ENCODE results near the gene ACTR6.

DNA sequence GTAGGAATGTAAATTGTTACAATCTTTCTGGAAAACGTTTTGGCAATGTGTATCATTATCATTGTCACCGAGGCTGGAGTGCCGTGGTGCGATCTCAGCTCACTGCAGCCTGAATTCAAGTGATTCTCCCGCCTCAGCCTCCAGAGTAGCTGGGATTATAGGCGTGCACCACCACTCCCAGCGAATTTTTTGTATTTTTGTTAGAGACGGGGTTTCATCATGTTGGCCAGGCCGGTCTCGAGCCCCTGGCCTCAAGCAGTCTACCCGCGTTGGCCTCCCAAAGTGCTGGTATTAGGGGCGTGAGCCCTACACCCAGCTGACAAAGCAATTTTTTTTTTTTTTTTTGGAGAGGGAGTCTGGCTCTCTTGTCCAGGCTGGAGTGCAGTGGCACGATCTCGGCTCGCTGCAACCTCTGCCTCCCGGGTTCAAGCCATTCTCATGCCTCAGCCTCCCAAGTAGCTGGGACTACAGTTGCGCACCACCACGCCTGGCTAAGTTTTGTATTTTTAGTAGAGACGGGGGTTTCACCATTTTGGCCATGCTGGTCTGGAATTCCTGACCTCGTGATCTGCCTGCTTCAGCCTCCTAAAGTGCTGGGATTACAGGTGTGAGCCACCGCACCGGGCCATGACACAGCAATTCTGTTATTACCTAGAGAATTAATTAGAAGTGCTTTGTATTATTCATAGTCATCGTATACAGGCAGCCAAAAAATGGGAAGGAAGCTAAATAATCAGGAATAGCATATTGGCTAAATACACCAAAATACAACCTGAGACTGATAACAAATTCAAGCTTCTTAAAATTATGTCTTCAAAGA, 1.2 kb downstream of the ACTR6 start:
- TF ChIP-seq TCF4 (CRISPR knock-in tag; IDR thresholded peaks at IDR 0.05; ENCODE audit: borderline replicate concordance), result no peak
- TF ChIP-seq ZNF565 (CRISPR knock-in tag; conservative IDR thresholded peaks at IDR 0.05; ENCODE audit: low read depth), result no peak
- TF ChIP-seq, protein P1, sequence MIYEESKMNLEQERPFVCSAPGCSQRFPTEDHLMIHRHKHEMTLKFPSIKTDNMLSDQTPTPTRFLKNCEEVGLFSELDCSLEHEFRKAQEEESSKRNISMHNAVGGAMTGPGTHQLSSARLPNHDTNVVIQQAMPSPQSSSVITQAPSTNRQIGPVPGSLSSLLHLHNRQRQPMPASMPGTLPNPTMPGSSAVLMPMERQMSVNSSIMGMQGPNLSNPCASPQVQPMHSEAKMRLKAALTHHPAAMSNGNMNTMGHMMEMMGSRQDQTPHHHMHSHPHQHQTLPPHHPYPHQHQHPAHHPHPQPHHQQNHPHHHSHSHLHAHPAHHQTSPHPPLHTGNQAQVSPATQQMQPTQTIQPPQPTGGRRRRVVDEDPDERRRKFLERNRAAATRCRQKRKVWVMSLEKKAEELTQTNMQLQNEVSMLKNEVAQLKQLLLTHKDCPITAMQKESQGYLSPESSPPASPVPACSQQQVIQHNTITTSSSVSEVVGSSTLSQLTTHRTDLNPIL (CRISPR knock-in tag; IDR thresholded peaks at IDR 0.05; ENCODE audit: low read depth), result no peak
- no peak for TF ChIP-seq ISL1 (CRISPR knock-in tag; IDR thresholded peaks at IDR 0.05)
- TF ChIP-seq, protein P2, sequence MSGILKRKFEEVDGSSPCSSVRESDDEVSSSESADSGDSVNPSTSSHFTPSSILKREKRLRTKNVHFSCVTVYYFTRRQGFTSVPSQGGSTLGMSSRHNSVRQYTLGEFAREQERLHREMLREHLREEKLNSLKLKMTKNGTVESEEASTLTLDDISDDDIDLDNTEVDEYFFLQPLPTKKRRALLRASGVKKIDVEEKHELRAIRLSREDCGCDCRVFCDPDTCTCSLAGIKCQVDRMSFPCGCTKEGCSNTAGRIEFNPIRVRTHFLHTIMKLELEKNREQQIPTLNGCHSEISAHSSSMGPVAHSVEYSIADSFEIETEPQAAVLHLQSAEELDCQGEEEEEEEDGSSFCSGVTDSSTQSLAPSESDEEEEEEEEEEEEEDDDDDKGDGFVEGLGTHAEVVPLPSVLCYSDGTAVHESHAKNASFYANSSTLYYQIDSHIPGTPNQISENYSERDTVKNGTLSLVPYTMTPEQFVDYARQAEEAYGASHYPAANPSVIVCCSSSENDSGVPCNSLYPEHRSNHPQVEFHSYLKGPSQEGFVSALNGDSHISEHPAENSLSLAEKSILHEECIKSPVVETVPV (CRISPR knock-in tag; IDR thresholded peaks at IDR 0.05), result no peak
